Type B pancreatic cell (in vitro differentiated cells): Measurements from ENCODE around the gene ZNF626. TPM values are rescaled to one million over a fixed set of nuclear protein-coding genes. Genes with fewer than 3 reads are reported as not detected.

Source experiments
- DNase-seq: peaks from one replicate; pipeline ENCODE4 v3.0.0; 2021; ENCODE audit warnings: mixed read lengths; ENCODE audit not compliant: unreplicated experiment; ENCODE audit errors: extremely low spot score
- H3K27ac Mint-ChIP-seq: 2 replicates; pipeline ENCODE4 v1.8.0; 2021; ENCODE audit warnings: mild to moderate bottlenecking, mixed read lengths
- H3K27me3 Mint-ChIP-seq: 2 replicates; pipeline ENCODE4 v1.8.0; 2021; ENCODE audit warnings: mixed read lengths
- H3K36me3 Mint-ChIP-seq: 2 replicates; pipeline ENCODE4 v1.8.0; 2021; ENCODE audit warnings: mixed read lengths
- H3K4me1 Mint-ChIP-seq: one replicate; pipeline ENCODE4 v1.8.0; 2021; ENCODE audit warnings: mixed read lengths; ENCODE audit not compliant: unreplicated experiment
- H3K4me3 Mint-ChIP-seq: 2 replicates; pipeline ENCODE4 v1.8.0; 2021; ENCODE audit warnings: mild to moderate bottlenecking, mixed read lengths
- H3K9me3 Mint-ChIP-seq: 2 replicates; pipeline ENCODE4 v1.8.0; 2021; ENCODE audit warnings: mixed read lengths
- total RNA-seq: library from RNA; stranded (reverse); gene quantifications from 2 replicates; pipeline ENCODE4 v1.2.1, GENCODE V29; 2021; ENCODE audit warnings: low replicate concordance
- TF ChIP-seq, protein P1 (sequence below): fragments of 200-600 bp; sonication (generic); conservative IDR thresholded peaks from 2 replicates; pipeline ENCODE4 v1.5.0; 2021; ENCODE audit warnings: antibody characterized with exemption, mild to moderate bottlenecking

Gene ZNF626
- total RNA-seq, 1 donor from 2014 or later, result 18.1 TPM

DNA sequence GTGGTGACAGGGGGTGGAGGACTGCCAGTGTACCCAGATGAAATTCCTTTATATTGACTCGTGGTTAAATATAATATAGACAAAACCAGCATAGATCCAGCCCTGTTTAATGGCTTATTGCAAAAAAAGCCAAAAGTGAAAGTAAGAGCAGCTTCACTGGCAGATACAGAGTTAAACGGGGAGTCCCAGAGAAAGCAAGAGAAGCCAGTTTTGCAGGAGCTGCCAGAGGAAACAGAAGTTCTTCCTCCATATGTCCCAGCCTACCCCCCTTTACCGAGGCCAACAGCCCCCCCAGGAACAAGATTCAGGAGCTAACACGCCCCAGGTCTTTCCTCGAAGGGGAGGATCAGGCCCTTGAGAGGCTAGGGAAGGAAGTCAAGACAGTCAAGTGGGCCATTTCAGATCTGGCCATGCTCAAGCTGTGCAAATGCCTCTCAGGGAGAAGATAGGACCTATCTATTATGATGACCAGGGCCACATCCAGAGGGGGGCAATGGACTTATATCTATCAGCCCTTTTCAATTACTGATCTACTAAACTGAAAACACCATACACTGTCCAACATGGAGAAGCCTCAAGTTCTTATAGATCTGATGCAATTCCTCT, 48.6 kb downstream of the ZNF626 start:
- Mint-ChIP-seq H3K4me3 (no peak overlapping the region), H3K36me3 (no peaks in the 10 kb centered on the region), H3K27ac (no peak overlapping the region), H3K4me1 (no peaks in the 10 kb centered on the region), H3K9me3 (peaks cover 17% of the 10 kb centered on the region), H3K27me3 (no peaks in the 10 kb centered on the region)
- TF ChIP-seq, protein P1, sequence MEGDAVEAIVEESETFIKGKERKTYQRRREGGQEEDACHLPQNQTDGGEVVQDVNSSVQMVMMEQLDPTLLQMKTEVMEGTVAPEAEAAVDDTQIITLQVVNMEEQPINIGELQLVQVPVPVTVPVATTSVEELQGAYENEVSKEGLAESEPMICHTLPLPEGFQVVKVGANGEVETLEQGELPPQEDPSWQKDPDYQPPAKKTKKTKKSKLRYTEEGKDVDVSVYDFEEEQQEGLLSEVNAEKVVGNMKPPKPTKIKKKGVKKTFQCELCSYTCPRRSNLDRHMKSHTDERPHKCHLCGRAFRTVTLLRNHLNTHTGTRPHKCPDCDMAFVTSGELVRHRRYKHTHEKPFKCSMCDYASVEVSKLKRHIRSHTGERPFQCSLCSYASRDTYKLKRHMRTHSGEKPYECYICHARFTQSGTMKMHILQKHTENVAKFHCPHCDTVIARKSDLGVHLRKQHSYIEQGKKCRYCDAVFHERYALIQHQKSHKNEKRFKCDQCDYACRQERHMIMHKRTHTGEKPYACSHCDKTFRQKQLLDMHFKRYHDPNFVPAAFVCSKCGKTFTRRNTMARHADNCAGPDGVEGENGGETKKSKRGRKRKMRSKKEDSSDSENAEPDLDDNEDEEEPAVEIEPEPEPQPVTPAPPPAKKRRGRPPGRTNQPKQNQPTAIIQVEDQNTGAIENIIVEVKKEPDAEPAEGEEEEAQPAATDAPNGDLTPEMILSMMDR, result no peak
- no peak for DNase-seq

DNA sequence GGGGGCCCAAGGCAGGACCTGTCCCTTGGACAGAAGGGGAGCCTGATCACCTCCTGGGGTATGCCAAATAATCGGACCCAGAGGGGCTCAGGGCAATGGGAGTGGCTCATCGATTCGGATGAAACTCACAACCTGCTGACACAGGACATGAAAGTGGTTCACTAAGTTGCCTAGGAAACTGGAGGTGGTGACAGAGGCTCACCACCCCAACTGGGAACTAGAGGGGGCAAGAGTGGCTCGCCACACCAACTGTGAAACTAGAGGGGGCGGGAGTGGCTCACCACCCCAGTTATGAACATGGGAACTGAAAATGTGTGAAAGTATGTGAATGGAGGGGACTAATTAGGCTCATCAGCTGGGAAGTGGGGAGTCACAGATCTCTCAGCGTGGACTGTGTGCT, 49.5 kb downstream of the ZNF626 start:
- no peak overlapping the region for H3K4me3 Mint-ChIP-seq
- H3K27ac Mint-ChIP-seq, result no peak overlapping the region
- H3K4me1 Mint-ChIP-seq, result no peaks in the 10 kb centered on the region
- no peaks in the 10 kb centered on the region for H3K27me3 Mint-ChIP-seq
- TF ChIP-seq, protein P1, result no peak
- H3K9me3 Mint-ChIP-seq, result peaks cover 17% of the 10 kb centered on the region
- no peak for DNase-seq
- H3K36me3 Mint-ChIP-seq, result no peaks in the 10 kb centered on the region

DNA sequence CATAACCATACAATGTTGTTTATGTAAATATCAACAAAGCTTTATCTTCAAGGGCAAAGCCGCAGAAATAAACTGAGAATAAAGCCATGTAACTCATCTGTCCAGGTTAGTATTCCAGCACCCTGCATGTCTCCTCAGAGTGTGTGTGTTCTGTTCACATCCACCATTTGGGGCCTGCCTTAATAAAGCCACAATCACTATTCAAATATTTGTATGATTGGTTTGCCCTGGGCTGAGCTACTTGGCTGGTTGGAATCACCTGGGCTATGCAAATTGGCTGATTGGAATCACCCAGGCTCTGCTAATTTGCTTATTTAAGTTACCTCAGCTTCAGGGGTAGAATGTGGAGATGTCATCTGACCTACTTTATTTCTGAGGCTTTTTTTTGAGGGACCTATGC, 53.4 kb downstream of the ZNF626 start:
- H3K4me1 Mint-ChIP-seq, result no peaks in the 10 kb centered on the region
- H3K4me3 Mint-ChIP-seq, result no peak overlapping the region
- no peak overlapping the region for H3K27ac Mint-ChIP-seq
- no peaks in the 10 kb centered on the region for H3K36me3 Mint-ChIP-seq
- TF ChIP-seq, protein P1, result no peak
- peaks cover 12% of the 10 kb centered on the region for H3K9me3 Mint-ChIP-seq
- DNase-seq, result no peak
- no peaks in the 10 kb centered on the region for H3K27me3 Mint-ChIP-seq

Other genes with a start within 250 kb of the ZNF626 start
- gene ZNF737, start 95.8 kb downstream of the ZNF626 start, total RNA-seq, result 22.1 and 29.1 TPM in 2 replicates
- 12.1 and 13.0 TPM in 2 replicates for gene ZNF66, start 114.7 kb upstream of the ZNF626 start, total RNA-seq